Erythroblast (primary cell): ENCODE data around the gene LSAMP.
A peak's percentile ranks its signal among the peaks of the same experiment; 100 is the strongest.

Source experiments
- DNase-seq, 2 experiments: peaks; one replicate each; lab custom pipeline; 2025; lab: John Stamatoyannopoulos, UW
- GATA1 ChIP-seq: IDR thresholded peaks from 2 replicates; pipeline ENCODE4 v1.6.1; 2011; ENCODE audit warnings: low read depth, mild to moderate bottlenecking, control low read depth, low read length, moderate library complexity
- POLR2A ChIP-seq: IDR thresholded peaks from 2 replicates; pipeline ENCODE4 v1.6.1; 2011; ENCODE audit warnings: mild to moderate bottlenecking, low read length

The LSAMP gene

GRCh38 chr3:115986555-115987207, 458.6 kb downstream of the LSAMP start:
- no peak for TF ChIP-seq POLR2A
- no peak for TF ChIP-seq GATA1
- peak; percentile 11 to 19 for DNase-seq

- no peak for DNase-seq
- TF ChIP-seq GATA1 (no peak), POLR2A (no peak)
These were observed 462.7 kb downstream of the LSAMP start for GRCh38 chr3:115982629-115983028.

- DNase-seq = no peak
- TF ChIP-seq POLR2A = no peak
- TF ChIP-seq GATA1 = no peak
These were observed 463.2 kb downstream of the LSAMP start for GRCh38 chr3:115982108-115982507.

GRCh38 chr3:115980709-115981108, 464.6 kb downstream of the LSAMP start:
- TF ChIP-seq POLR2A = no peak
- no peak for TF ChIP-seq GATA1
- DNase-seq = no peak

- no peak for DNase-seq
- TF ChIP-seq GATA1 (no peak), POLR2A (no peak)
These were observed 467.4 kb downstream of the LSAMP start for GRCh38 chr3:115977866-115978265.

DNA sequence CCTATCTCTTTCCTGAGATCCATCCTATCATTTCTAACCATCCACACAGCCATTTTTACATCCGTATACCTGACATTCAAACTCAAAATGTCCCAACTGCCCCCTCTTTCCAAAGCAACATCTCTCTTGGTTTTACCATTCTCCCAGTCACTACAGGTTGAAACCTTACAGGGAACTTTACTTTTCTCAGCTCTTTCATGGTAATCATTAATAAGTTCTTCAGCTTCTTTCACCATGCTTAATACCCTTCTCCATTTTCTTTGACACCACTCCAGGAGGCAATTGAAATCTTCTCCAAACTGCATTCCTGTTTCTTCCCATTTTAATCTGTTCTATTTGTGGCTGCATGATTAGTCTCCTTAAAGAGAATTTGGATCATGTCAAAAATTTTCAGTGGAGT, 469.5 kb downstream of the LSAMP start:
- TF ChIP-seq GATA1 (no peak), POLR2A (no peak)
- no peak for DNase-seq

DNA sequence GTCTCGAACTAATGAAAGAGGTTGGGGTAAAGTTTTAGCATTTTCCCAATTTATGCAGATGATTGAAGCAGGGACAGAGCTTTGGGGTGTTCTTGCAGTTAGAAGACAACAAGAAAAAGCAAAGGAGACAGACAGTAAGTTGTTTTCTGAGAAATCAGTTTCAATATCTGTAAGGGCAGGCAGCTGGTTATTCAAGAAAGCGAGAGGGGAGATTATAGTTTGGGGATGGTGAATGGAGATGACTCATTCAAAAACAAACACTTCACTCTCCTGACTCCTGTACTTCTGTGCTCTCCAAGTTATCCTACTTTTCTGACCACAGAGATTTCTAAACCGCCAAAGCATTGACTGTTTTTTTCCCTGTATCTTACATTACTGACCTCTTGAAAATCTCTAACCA, 469.9 kb downstream of the LSAMP start:
- no peak for DNase-seq
- no peak for TF ChIP-seq POLR2A

GRCh38 chr3:115974940-115975339, 470.3 kb downstream of the LSAMP start:
- no peak for TF ChIP-seq GATA1
- no peak for TF ChIP-seq POLR2A

DNA sequence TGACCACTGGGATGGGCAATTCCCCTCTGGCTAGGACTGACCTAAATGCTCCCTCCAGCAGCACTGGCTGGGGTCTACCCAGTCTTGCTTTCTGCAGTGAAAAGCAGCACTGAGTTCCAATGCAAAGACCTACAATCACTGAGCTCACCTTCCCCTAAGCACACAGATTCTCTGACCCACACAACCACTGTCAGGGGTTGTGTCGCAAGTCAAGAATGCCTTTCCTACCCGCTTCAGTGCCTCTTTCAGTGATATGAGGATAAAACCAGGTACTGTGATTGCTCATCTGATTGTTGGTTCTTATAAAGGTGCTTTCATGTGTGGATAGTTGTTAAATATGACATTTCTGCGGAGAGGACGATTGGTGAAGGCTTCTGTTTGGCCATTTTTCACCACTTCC, 476.4 kb downstream of the LSAMP start:
- DNase-seq = no peak
- TF ChIP-seq POLR2A (no peak), GATA1 (no peak)

More at GRCh38 chr3:115974940-115975339, 470.3 kb downstream of the LSAMP start:
- DNase-seq = no peak

- DNase-seq = no peak
- TF ChIP-seq GATA1 = no peak
- TF ChIP-seq POLR2A = no peak
These were observed 483.9 kb downstream of the LSAMP start for GRCh38 chr3:115961380-115961779.

DNA sequence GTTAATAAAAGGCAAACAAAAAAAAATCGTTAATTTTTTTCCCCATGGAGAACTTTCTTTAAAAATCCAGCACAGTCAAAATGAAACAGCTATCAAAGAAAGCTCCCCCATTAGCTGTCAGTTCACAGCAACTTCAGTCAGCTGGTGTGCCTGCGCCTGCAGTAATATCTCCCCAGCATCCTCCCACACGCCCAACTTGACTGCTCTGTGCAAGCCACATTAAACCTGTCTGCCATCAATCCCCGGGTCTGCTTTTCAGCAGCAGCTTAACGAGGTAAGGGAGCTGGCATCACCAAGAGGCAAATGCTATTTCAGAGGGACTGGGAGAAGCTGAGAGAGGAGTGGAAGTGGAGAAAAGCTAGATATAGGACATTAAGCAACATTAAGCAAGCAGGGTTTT, 484.5 kb downstream of the LSAMP start:
- TF ChIP-seq GATA1 (no peak), POLR2A (no peak)
- DNase-seq = no peak

DNA sequence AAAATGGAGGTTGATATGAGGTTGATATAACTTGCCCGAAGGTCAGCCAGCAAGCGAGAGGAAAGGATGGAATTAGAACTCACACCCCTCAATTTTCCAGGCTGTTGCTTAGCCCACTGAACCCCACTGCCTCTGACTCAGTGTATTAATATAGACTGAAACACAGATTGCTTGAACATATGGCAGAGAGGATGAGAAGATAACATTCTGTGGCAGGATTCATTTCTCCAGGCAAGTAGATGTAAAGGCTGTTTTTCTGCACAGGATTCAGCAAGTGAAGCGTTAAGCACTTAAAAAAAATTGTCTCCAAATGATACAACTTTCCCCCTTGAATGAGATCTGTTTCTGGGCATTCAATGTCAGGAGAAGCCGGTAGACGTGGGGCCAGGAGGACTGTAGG, 486.8 kb downstream of the LSAMP start:
- DNase-seq = no peak
- TF ChIP-seq POLR2A (no peak), GATA1 (no peak)

GRCh38 chr3:115947325-115947724, 498.0 kb downstream of the LSAMP start:
- DNase-seq = no peak
- TF ChIP-seq GATA1 (no peak), POLR2A (no peak)

DNA sequence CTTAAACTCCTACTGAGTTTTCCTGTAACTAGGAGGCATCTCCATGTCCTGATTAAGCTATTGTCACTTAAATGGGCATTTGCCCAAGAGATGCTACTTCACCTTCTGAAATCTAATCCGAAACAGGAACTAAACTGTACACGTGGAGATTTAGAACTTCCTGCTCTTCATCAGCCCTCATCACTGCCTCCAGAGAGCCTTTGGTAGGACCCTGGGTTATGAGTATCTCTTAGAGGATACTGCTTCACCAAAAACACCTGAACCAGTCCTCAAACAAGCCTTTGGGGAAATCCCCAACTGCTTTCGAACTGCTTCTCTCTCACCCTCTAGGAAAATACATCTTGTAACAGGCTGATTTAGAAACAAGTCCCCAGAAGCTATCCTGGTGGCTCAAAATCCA, 501.7 kb downstream of the LSAMP start:
- TF ChIP-seq GATA1 = no peak
- no peak for TF ChIP-seq POLR2A
- no peak for DNase-seq

DNA sequence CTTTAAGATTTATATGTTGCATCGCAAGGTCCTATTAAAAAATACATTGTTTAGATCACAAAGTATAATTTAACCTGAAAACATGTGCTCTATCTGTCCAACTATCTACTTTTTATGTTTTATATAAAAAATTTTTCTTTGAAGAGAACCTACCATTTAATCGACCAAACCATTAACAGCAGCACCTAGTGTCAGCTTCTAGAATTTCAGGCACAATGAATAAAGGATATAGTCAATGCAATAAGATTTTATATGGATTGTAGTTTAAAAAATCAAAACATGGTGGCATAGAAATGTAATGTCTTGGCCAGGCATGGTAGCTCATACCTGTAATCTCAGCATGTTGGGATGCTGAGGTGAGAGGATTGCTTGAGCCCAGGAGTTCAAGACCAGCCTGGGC, 508.2 kb downstream of the LSAMP start:
- no peak for TF ChIP-seq POLR2A
- TF ChIP-seq GATA1 = no peak
- no peak for DNase-seq
